Measurements from ENCODE around the gene COL6A2.
"Not testable (repeated sequence)": the region's sequence is repeated elsewhere in the genome, so short reads cannot be mapped to it uniquely, and the experiment has no call there.

The COL6A2 gene

GRCh38 chr21:46099476-46099875 lies 1.6 kb downstream of the COL6A2 start:
- H3K4me3 ChIP-seq = no peak overlapping the region
- peaks cover 15% of the 10 kb centered on the region for H3K27me3 ChIP-seq
- no peak for TF ChIP-seq Cebpa-rat (IDR thresholded peaks at IDR 0.05)
- H3K9me3 ChIP-seq = peaks cover 29% of the 10 kb centered on the region
- no peaks in the 10 kb centered on the region for H3K36me3 ChIP-seq
- peaks cover 5% of the 10 kb centered on the region; the same call in 1 of the 2 replicates for H4K20me1 ChIP-seq
- H3K4me1 ChIP-seq = peaks cover 15% of the 10 kb centered on the region; the same call in 1 of the 2 replicates
- no peak overlapping the region for H3K27ac ChIP-seq
- no peak overlapping the region for H3K9ac ChIP-seq
- H3K4me2 ChIP-seq = no peak overlapping the region

GRCh38 chr21:46100020-46100419 lies 2.1 kb downstream of the COL6A2 start:
- Histone ChIP-seq H3K36me3 (no peaks in the 10 kb centered on the region), H4K20me1 (peaks cover 5% of the 10 kb centered on the region; the same call in 1 of the 2 replicates), H3K9ac (no peak overlapping the region), H3K4me3 (no peak overlapping the region), H3K27ac (no peak overlapping the region), H3K4me2 (no peak overlapping the region), H3K4me1 (peaks cover 15% of the 10 kb centered on the region; the same call in 1 of the 2 replicates), H3K9me3 (peaks cover 34% of the 10 kb centered on the region), H3K27me3 (peaks cover 15% of the 10 kb centered on the region)
- no peak for TF ChIP-seq Cebpa-rat (IDR thresholded peaks at IDR 0.05)

- no peak for TF ChIP-seq Cebpa-rat (IDR thresholded peaks at IDR 0.05)
- peaks cover 39% of the 10 kb centered on the region for H3K9me3 ChIP-seq
- H3K27me3 ChIP-seq = peaks cover 15% of the 10 kb centered on the region
- no peak overlapping the region for H3K4me3 ChIP-seq
- H3K36me3 ChIP-seq = no peaks in the 10 kb centered on the region
- peaks cover 5% of the 10 kb centered on the region; the same call in 1 of the 2 replicates for H4K20me1 ChIP-seq
- no peak overlapping the region for H3K4me2 ChIP-seq
- H3K4me1 ChIP-seq = peaks cover 15% of the 10 kb centered on the region; the same call in 1 of the 2 replicates
- H3K27ac ChIP-seq = no peak overlapping the region
- H3K9ac ChIP-seq = no peak overlapping the region
Observed at GRCh38 chr21:46100426-46100825, 2.5 kb downstream of the COL6A2 start.

GRCh38 chr21:46100906-46101305 lies 3.0 kb downstream of the COL6A2 start:
- H3K9ac ChIP-seq = no peak overlapping the region
- no peaks in the 10 kb centered on the region for H3K36me3 ChIP-seq
- H3K27me3 ChIP-seq = peaks cover 15% of the 10 kb centered on the region
- H3K4me2 ChIP-seq = no peak overlapping the region
- no peak overlapping the region for H3K27ac ChIP-seq
- H4K20me1 ChIP-seq = peaks cover 5% of the 10 kb centered on the region; the same call in 1 of the 2 replicates
- peaks cover 15% of the 10 kb centered on the region; the same call in 1 of the 2 replicates for H3K4me1 ChIP-seq
- no peak overlapping the region for H3K4me3 ChIP-seq
- no peak for TF ChIP-seq Cebpa-rat (IDR thresholded peaks at IDR 0.05)
- peaks cover 43% of the 10 kb centered on the region for H3K9me3 ChIP-seq

GRCh38 chr21:46104104-46104503 lies 6.2 kb downstream of the COL6A2 start:
- Histone ChIP-seq H3K9me3 (peaks cover 72% of the 10 kb centered on the region), H3K27ac (no peak overlapping the region), H3K4me1 (no peaks in the 10 kb centered on the region), H4K20me1 (peaks cover 5% of the 10 kb centered on the region; the same call in 1 of the 2 replicates), H3K9ac (no peak overlapping the region), H3K4me2 (no peak overlapping the region), H3K4me3 (no peak overlapping the region), H3K36me3 (no peaks in the 10 kb centered on the region), H3K27me3 (peaks cover 9% of the 10 kb centered on the region)
- no peak for TF ChIP-seq Cebpa-rat (IDR thresholded peaks at IDR 0.05)

GRCh38 chr21:46107376-46107775 lies 9.5 kb downstream of the COL6A2 start:
- not testable (repeated sequence) for H3K4me2 ChIP-seq, H4K20me1 ChIP-seq, H3K36me3 ChIP-seq, H3K27me3 ChIP-seq, H3K9ac ChIP-seq, H3K4me3 ChIP-seq, H3K27ac ChIP-seq, H3K4me1 ChIP-seq
- H3K9me3 ChIP-seq = peaks cover 68% of the 10 kb centered on the region

- H3K9me3 ChIP-seq = peaks cover 56% of the 10 kb centered on the region
- TF ChIP-seq Cebpa-rat (IDR thresholded peaks at IDR 0.05) = no peak
- H3K27ac ChIP-seq = no peak overlapping the region
- peaks cover 21% of the 10 kb centered on the region for H3K36me3 ChIP-seq
- no peak overlapping the region for H3K9ac ChIP-seq
- H3K27me3 ChIP-seq = no peaks in the 10 kb centered on the region
- no peaks in the 10 kb centered on the region for H3K4me1 ChIP-seq
- H3K4me2 ChIP-seq = no peak overlapping the region
- H3K4me3 ChIP-seq = no peak overlapping the region
- H4K20me1 ChIP-seq = peaks cover 6% of the 10 kb centered on the region; the same call in 1 of the 2 replicates
Observed at GRCh38 chr21:46108827-46109312, 11.0 kb downstream of the COL6A2 start.

GRCh38 chr21:46109313-46110221 lies 11.7 kb downstream of the COL6A2 start:
- H3K27ac ChIP-seq = no peak overlapping the region
- H3K4me3 ChIP-seq = no peak overlapping the region
- H3K4me1 ChIP-seq = no peaks in the 10 kb centered on the region
- H4K20me1 ChIP-seq = peaks cover 6% of the 10 kb centered on the region; the same call in 1 of the 2 replicates
- H3K27me3 ChIP-seq = no peaks in the 10 kb centered on the region
- H3K36me3 ChIP-seq = peaks cover 27% of the 10 kb centered on the region
- H3K4me2 ChIP-seq = no peak overlapping the region
- peaks cover 53% of the 10 kb centered on the region for H3K9me3 ChIP-seq
- TF ChIP-seq Cebpa-rat (IDR thresholded peaks at IDR 0.05) = no peak
- H3K9ac ChIP-seq = no peak overlapping the region

GRCh38 chr21:46110499-46111192 lies 12.7 kb downstream of the COL6A2 start:
- peaks cover 6% of the 10 kb centered on the region; the same call in 1 of the 2 replicates for H4K20me1 ChIP-seq
- H3K4me1 ChIP-seq = peaks cover 2% of the 10 kb centered on the region
- no peak for TF ChIP-seq Cebpa-rat (IDR thresholded peaks at IDR 0.05)
- H3K36me3 ChIP-seq = peaks cover 36% of the 10 kb centered on the region
- no peak overlapping the region for H3K4me2 ChIP-seq
- no peak overlapping the region; the same call in 1 of the 2 replicates for H3K9ac ChIP-seq
- no peak overlapping the region for H3K27ac ChIP-seq
- no peaks in the 10 kb centered on the region for H3K27me3 ChIP-seq
- H3K4me3 ChIP-seq = no peak overlapping the region
- peaks cover 48% of the 10 kb centered on the region for H3K9me3 ChIP-seq

Measured in BLaER1 (cell line).